Spleen (tissue), 7 donors: Measurements from ENCODE around the gene ETF1.

Source experiments
- POLR2A ChIP-seq, 3 donors: fragments of 450-650 bp; IDR thresholded peaks; one replicate each; pipeline ENCODE4 v1.5.1; 2017; ENCODE audit warnings: antibody characterized with exemption in 3 of 3, mild to moderate bottlenecking in 1 of 3
- POLR2AphosphoS5 ChIP-seq, 3 donors: sonication (generic); formaldehyde crosslinking; IDR thresholded peaks; one replicate each; pipeline ENCODE4 v1.5.1; 2017; ENCODE audit warnings: antibody characterized with exemption in 3 of 3
- TF ChIP-seq, protein P1 (sequence below), 11 experiments: fragments of 200-600 bp in 7 of 11; fragments of 450-650 bp in 4 of 11; sonication (generic) in 4 of 11; IDR thresholded peaks in 8 of 11; conservative IDR thresholded peaks in 3 of 11; 1 replicate in 7 of 11; 2 replicates in 4 of 11; pipeline versions ENCODE4 v1.4.0 to v1.8.0; 2016 to 2021; ENCODE audit warnings: antibody characterized with exemption in 11 of 11, inconsistent platforms in 4 of 11, mild to moderate bottlenecking in 1 of 11
- donor health status: DM: no; HTN: no; CAD: no; lungs with moderate emphysema.
- donor health status: DM: no; HTN: no; CAD: no.
- donor health status: DM: no; HTN: no; CAD: no.

DNA sequence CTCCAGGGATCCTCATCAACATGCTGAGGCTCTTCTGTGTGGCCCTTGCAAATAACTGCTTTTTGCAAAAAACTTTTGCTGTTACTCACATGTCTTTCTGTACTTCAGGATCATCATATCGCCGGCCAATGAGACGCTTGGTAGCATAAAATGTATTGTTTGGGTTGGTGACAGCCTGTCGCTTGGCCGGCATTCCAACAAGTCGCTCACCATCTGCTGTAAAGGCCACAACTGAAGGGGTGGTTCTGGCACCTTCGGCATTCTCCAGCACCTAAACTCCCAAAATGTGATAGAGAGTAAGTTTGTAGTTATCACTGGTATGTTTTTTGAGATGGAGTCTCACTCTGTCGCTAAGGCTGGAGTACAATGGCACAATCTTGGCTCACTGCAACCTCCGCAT lies 27.8 kb upstream of the ETF1 start:
- TF ChIP-seq, protein P1, sequence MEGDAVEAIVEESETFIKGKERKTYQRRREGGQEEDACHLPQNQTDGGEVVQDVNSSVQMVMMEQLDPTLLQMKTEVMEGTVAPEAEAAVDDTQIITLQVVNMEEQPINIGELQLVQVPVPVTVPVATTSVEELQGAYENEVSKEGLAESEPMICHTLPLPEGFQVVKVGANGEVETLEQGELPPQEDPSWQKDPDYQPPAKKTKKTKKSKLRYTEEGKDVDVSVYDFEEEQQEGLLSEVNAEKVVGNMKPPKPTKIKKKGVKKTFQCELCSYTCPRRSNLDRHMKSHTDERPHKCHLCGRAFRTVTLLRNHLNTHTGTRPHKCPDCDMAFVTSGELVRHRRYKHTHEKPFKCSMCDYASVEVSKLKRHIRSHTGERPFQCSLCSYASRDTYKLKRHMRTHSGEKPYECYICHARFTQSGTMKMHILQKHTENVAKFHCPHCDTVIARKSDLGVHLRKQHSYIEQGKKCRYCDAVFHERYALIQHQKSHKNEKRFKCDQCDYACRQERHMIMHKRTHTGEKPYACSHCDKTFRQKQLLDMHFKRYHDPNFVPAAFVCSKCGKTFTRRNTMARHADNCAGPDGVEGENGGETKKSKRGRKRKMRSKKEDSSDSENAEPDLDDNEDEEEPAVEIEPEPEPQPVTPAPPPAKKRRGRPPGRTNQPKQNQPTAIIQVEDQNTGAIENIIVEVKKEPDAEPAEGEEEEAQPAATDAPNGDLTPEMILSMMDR (IDR thresholded peaks at IDR 0.05 in 8 of 11, conservative IDR thresholded peaks at IDR 0.05 in 3 of 11) = no peak
- no peak for TF ChIP-seq POLR2AphosphoS5 (IDR thresholded peaks at IDR 0.05)
- TF ChIP-seq POLR2A (IDR thresholded peaks at IDR 0.05) = no peak
